Activated gamma-delta T cell treated with anti-CD3 and anti-CD28 coated beads, Interleukin-2, amount 50 U/mL, for 16 hours (primary cell): ENCODE measurements around the gene S1PR3.

ENCODE experiments used
- DNase-seq: peaks from one replicate; pipeline ENCODE4 v3.0.0-alpha.2; 2020; ENCODE audit warnings: low read depth

The S1PR3 gene

GRCh38 chr9:88969646-88970373, 21.5 kb upstream of the S1PR3 start:
- DNase-seq = no peak

GRCh38 chr9:88971131-88971960, 19.9 kb upstream of the S1PR3 start:
- DNase-seq = no peak

GRCh38 chr9:88972401-88972800, 18.9 kb upstream of the S1PR3 start:
- no peak for DNase-seq

- DNase-seq = no peak
Observed at GRCh38 chr9:88973281-88974045, 17.8 kb upstream of the S1PR3 start.

GRCh38 chr9:88974641-88975040, 16.6 kb upstream of the S1PR3 start:
- no peak for DNase-seq

GRCh38 chr9:88975966-88976889, 15.0 kb upstream of the S1PR3 start:
- DNase-seq = no peak

- DNase-seq = no peak
Observed at GRCh38 chr9:88976890-88977257, 14.4 kb upstream of the S1PR3 start.

- no peak for DNase-seq
Observed at GRCh38 chr9:88978034-88978433, 13.2 kb upstream of the S1PR3 start.

GRCh38 chr9:88979021-88979420, 12.2 kb upstream of the S1PR3 start:
- DNase-seq = no peak

- no peak for DNase-seq
Observed at GRCh38 chr9:88979791-88980190, 11.5 kb upstream of the S1PR3 start.

- no peak for DNase-seq
Observed at GRCh38 chr9:88980740-88981203, 10.5 kb upstream of the S1PR3 start.

- no peak for DNase-seq
Observed at GRCh38 chr9:88983865-88984542, 7.3 kb upstream of the S1PR3 start.

- no peak for DNase-seq
Observed at GRCh38 chr9:88984543-88984883, 6.8 kb upstream of the S1PR3 start.

- no peak for DNase-seq
Observed at GRCh38 chr9:88985616-88986015, 5.7 kb upstream of the S1PR3 start.

- no peak for DNase-seq
Observed at GRCh38 chr9:88986776-88987175, 4.5 kb upstream of the S1PR3 start.

- DNase-seq = no peak
Observed at GRCh38 chr9:88987661-88988060, 3.6 kb upstream of the S1PR3 start.

GRCh38 chr9:88988796-88989641, 2.2 kb upstream of the S1PR3 start:
- no peak for DNase-seq

- no peak for DNase-seq
Observed at GRCh38 chr9:88990041-88990728, 1.1 kb upstream of the S1PR3 start.

GRCh38 chr9:88990729-88991065, 571 bp upstream of the S1PR3 start:
- no peak for DNase-seq

- DNase-seq = no peak
Observed at GRCh38 chr9:88992556-88992955, 1.3 kb downstream of the S1PR3 start.
